Panc1 (cell line): ENCODE data around the gene MAP3K2.

Experiments
- POLR2AphosphoS5 ChIP-seq: IDR thresholded peaks from 2 replicates; pipeline ENCODE4 v1.6.1; 2012; ENCODE audit warnings: mild to moderate bottlenecking, low read depth, low read length, moderate library complexity
- SIN3A ChIP-seq: IDR thresholded peaks from 2 replicates; pipeline ENCODE4 v1.6.1; 2012; ENCODE audit warnings: low read depth, mild to moderate bottlenecking, low read length, moderate library complexity, borderline replicate concordance; ENCODE audit not compliant: insufficient read depth
- TCF7L2 ChIP-seq: IDR thresholded peaks from 2 replicates; pipeline ENCODE4 v1.6.1; 2011; ENCODE audit warnings: mild to moderate bottlenecking, low read depth, low read length, inconsistent platforms
- TF ChIP-seq, protein P1 (sequence below): fragments of 450-650 bp; IDR thresholded peaks from 2 replicates; pipeline ENCODE4 v1.5.1; 2017; ENCODE audit warnings: mild to moderate bottlenecking

GRCh38 chr2:127429291-127429690 lies 41.5 kb upstream of the MAP3K2 start:
- TF ChIP-seq, protein P1, sequence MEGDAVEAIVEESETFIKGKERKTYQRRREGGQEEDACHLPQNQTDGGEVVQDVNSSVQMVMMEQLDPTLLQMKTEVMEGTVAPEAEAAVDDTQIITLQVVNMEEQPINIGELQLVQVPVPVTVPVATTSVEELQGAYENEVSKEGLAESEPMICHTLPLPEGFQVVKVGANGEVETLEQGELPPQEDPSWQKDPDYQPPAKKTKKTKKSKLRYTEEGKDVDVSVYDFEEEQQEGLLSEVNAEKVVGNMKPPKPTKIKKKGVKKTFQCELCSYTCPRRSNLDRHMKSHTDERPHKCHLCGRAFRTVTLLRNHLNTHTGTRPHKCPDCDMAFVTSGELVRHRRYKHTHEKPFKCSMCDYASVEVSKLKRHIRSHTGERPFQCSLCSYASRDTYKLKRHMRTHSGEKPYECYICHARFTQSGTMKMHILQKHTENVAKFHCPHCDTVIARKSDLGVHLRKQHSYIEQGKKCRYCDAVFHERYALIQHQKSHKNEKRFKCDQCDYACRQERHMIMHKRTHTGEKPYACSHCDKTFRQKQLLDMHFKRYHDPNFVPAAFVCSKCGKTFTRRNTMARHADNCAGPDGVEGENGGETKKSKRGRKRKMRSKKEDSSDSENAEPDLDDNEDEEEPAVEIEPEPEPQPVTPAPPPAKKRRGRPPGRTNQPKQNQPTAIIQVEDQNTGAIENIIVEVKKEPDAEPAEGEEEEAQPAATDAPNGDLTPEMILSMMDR, result no peak
- TF ChIP-seq TCF7L2, result no peak
- TF ChIP-seq POLR2AphosphoS5, result no peak
- no peak for TF ChIP-seq SIN3A
